ENCODE results near the gene LIMS2. TPM values are rescaled to one million over a fixed set of nuclear protein-coding genes. Genes with fewer than 3 reads are reported as not detected.

LIMS2 gene
- total RNA-seq, 4 donors from 2014 or later: 99.2 to 342 (median 175) TPM

- no peak overlapping the region for H3K27ac ChIP-seq (replicated peaks in 1 of 4)
- intact Hi-C loops (cut with DNase I): no loop called here
- no peaks in the 10 kb centered on the region for H3K36me3 ChIP-seq
- WGBS: 81% methylated on average over 11 of the region's 11 CpGs
- peaks cover 0 to 2% (median 0%) of the 10 kb centered on the region in 4 donors for H3K27me3 ChIP-seq
- TF ChIP-seq POLR2A (IDR thresholded peaks at IDR 0.05; ENCODE audit: low read depth): no peak
- TF ChIP-seq EP300 (IDR thresholded peaks at IDR 0.05): no peak
- TF ChIP-seq POLR2AphosphoS5 (IDR thresholded peaks at IDR 0.05): no peak
- TF ChIP-seq CTCF (IDR thresholded peaks at IDR 0.05): no peak
- DNase-seq (ENCODE audit: extremely low spot score): no peak
- H3K4me3 ChIP-seq: no peak overlapping the region
- no peaks in the 10 kb centered on the region for H3K4me1 ChIP-seq
- H3K9me3 ChIP-seq: peaks cover 0 to 28% (median 12%) of the 10 kb centered on the region in 4 donors
These were observed 64.0 kb downstream of the LIMS2 start for GRCh38 chr2:127611076-127611925.

GRCh38 chr2:127610561-127610960 lies 64.8 kb downstream of the LIMS2 start:
- H3K4me3 ChIP-seq: no peak overlapping the region
- TF ChIP-seq CTCF (IDR thresholded peaks at IDR 0.05) (no peak), EP300 (IDR thresholded peaks at IDR 0.05) (no peak), POLR2A (IDR thresholded peaks at IDR 0.05; ENCODE audit: low read depth) (no peak), POLR2AphosphoS5 (IDR thresholded peaks at IDR 0.05) (no peak)
- intact Hi-C loops (cut with DNase I): no loop called here
- peaks cover 0 to 28% (median 12%) of the 10 kb centered on the region in 4 donors for H3K9me3 ChIP-seq
- no peak overlapping the region for H3K27ac ChIP-seq (replicated peaks in 1 of 4)
- H3K27me3 ChIP-seq: peaks cover 0 to 2% (median 0%) of the 10 kb centered on the region in 4 donors
- no peak for DNase-seq (ENCODE audit: extremely low spot score)
- no peaks in the 10 kb centered on the region for H3K4me1 ChIP-seq
- H3K36me3 ChIP-seq: no peaks in the 10 kb centered on the region
- no CpG with 5 or more reads among the region's 1 CpG for WGBS

- H3K9me3 ChIP-seq: peaks cover 0 to 28% (median 12%) of the 10 kb centered on the region in 4 donors
- peaks cover 0 to 2% (median 0%) of the 10 kb centered on the region in 4 donors for H3K27me3 ChIP-seq
- TF ChIP-seq POLR2AphosphoS5 (IDR thresholded peaks at IDR 0.05) (no peak), POLR2A (IDR thresholded peaks at IDR 0.05; ENCODE audit: low read depth) (no peak), EP300 (IDR thresholded peaks at IDR 0.05) (no peak), CTCF (IDR thresholded peaks at IDR 0.05) (no peak)
- H3K27ac ChIP-seq (replicated peaks in 1 of 4): no peak overlapping the region
- no peak overlapping the region for H3K4me3 ChIP-seq
- DNase-seq (ENCODE audit: extremely low spot score): no peak
- intact Hi-C loops (cut with DNase I): no loop called here
- 82% methylated on average over 2 of the region's 8 CpGs for WGBS
- H3K36me3 ChIP-seq: no peaks in the 10 kb centered on the region
- H3K4me1 ChIP-seq: no peaks in the 10 kb centered on the region
These were observed 65.5 kb downstream of the LIMS2 start for GRCh38 chr2:127609818-127610217.

- TF ChIP-seq POLR2AphosphoS5 (IDR thresholded peaks at IDR 0.05): no peak
- TF ChIP-seq CTCF (IDR thresholded peaks at IDR 0.05): no peak
- TF ChIP-seq POLR2A (IDR thresholded peaks at IDR 0.05; ENCODE audit: low read depth): no peak
- TF ChIP-seq EP300 (IDR thresholded peaks at IDR 0.05): no peak
- 88% methylated on average over 20 of the region's 24 CpGs for WGBS
These were observed 66.1 kb downstream of the LIMS2 start for GRCh38 chr2:127609031-127609751.

More at GRCh38 chr2:127609031-127609751, 66.1 kb downstream of the LIMS2 start:
- Histone ChIP-seq H3K4me1 (no peaks in the 10 kb centered on the region), H3K27me3 (peaks cover 0 to 2% (median 0%) of the 10 kb centered on the region in 4 donors), H3K36me3 (no peaks in the 10 kb centered on the region), H3K27ac (replicated peaks in 1 of 4) (no peak overlapping the region), H3K4me3 (no peak overlapping the region), H3K9me3 (peaks cover 0 to 28% (median 12%) of the 10 kb centered on the region in 4 donors)
- no peak for DNase-seq (ENCODE audit: extremely low spot score)
- intact Hi-C loops (cut with DNase I): no loop called here
